Measurements from ENCODE around the gene ADA.

Gene ADA

DNA sequence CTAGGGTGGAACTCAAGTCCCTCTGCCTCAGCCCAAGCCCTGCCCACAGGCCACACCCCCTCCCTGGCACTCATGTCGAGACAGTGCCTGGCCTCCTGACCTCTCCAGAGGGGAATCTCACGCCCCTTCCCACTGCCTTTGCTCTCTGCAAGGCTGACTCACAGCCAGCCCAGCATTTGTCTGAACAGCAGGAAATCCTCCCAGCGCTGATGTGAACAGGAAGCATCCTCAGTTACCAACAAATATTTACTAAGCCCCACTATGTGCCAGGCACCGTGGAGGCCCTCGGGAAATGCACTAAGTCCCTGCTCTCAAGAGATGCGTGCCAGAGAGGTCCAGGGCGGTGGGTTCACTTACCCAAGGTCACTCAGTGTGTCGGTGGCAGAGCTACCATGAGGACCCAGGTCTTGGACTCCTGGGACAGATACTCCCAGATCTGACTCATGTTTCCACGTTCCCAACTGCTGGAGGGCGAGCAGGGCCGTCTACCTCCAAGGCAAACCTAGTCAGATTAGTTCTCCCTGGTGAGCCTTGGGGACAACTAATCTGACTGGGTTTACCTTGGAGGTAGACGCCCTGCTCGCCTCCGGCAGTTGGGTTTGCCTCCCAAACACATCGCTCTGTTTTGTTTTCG lies 7.8 kb downstream of the ADA start:
- DNase-seq: no peak

DNA sequence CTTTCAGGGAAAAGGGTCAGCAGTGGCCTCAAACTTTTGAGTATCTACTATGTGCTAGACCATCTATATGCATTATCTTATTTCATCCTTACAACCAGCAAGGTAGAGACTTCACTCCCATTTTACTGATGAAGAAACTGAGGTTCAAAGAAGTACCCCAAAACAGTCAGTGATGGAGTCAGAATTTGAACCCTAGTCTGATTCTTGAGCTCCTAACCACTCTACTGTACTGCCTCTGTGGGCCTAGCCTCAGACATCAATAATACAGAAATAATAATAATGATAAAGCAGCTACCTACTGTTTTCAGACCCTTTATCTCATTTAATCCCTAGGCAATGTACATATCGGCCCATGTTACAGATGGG lies 8.4 kb downstream of the ADA start:
- DNase-seq: no peak

- peak; percentile 65 for DNase-seq
Observed at GRCh38 chr20:44642203-44643153, 9.0 kb downstream of the ADA start.

DNA sequence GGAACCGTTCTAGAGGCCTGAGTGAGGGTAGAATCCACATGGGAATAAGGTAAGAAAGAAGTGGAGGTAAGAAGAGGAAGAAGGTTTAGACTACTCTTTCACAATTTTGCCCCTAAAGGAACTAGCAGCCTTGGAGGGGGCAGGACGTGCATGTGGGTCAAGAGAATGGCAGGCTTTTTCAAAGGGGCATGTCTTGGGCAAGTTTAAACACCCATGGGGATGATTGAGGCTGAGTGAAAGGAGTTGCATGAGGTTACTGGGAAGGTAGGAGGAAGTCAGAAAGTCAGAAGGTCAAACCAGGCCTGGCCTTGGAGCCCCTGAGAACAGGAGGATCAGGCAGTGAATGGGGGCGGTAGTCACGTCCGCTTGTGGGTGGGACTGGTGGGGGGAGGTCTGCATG lies 10.2 kb downstream of the ADA start:
- DNase-seq: no peak

GRCh38 chr20:44640522-44640921 lies 11.0 kb downstream of the ADA start:
- no peak for DNase-seq

DNA sequence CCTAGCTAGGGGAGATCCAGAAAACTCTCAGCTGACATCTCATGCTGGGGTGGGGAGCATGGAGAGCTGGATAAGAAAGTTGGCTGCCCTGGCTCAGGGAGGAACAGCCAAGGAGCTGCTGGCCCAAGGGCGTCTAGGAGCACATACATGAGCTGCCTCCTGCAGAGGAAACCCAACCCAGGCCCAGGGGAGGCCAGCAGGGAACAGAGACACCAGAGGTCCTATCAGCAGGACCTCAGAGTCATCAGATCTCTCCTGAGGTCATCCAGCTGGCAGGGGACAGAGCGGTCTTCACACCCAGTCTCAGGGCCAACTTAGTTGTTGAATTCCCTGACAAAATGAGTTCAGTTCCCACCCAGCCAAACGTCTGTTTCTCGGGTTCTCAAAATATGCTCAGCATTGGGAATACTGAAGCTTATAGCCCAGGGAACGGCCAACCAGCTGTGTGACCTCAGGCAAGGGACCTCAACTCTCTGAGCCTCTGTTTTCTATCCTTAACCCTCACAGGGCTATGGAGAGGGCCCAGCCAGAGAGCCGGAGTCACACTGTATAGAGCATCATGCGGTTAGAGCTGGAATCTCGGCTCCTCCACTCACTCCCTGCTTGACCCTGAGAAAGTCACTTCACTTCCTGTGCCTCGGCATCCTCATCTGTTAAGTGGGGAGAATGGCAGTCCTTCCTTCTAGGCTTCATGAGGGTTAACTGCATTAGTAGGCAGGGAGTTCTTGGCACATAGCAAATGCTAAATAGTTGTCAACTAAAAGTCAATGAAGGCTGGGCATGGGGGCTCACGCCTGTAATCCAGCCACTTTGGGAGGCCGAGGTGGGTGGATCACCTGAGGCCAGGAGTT lies 13.8 kb downstream of the ADA start:
- DNase-seq: no peak

GRCh38 chr20:44637042-44637441 lies 14.5 kb downstream of the ADA start:
- no peak for DNase-seq

DNA sequence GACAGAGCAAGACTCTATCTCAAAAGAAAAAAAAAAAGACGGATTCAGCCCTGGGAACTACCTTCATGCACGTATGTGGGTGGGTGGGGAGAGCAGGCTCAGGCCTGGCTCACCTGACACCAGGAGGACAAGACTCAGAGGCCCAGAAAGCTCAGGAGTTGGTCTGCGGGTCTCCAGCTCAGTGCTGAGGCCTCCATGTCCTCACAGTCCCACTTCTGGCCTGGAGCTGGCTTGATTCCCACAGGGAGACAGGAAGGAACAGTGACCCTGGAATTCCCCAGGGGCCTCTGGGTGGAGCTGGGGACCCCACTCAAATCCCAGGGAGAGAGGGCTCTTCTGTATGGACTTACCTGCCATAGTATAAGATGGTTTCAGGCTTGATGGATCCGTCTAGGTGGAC lies 15.6 kb downstream of the ADA start:
- DNase-seq: no peak

- DNase-seq: peak; percentile 32
Observed at GRCh38 chr20:44633872-44634600, 17.5 kb downstream of the ADA start.

DNA sequence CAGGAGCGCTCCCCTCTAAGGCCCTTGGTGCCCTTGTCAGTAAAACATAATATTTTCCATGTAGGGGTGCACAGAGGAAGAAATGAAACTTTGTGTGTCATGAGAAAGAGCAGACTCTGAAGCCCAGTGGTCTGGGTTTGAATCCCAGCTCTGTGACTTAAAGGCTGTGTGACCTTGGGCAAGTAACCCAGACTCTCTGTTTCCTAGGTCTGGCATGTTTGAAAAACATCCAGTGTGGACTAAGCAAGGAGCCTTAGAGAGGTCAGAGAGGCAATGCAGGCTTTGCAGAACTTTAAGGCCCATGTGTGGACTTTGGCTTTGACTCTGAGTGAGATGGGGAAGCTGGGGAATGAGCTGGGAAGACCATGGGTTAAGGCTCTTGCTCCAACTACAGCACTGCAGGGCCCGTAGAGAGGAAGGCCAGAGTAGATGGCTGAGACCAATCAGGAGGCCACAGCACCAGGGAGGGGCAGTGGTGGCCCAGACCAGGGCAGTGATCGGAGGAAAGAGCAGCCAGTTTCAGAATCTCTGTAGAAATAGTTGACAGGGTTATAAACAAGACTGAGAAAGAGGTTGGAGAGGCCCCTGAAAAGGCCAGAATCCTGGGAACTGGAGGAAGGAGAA lies 18.2 kb downstream of the ADA start:
- DNase-seq: no peak

DNA sequence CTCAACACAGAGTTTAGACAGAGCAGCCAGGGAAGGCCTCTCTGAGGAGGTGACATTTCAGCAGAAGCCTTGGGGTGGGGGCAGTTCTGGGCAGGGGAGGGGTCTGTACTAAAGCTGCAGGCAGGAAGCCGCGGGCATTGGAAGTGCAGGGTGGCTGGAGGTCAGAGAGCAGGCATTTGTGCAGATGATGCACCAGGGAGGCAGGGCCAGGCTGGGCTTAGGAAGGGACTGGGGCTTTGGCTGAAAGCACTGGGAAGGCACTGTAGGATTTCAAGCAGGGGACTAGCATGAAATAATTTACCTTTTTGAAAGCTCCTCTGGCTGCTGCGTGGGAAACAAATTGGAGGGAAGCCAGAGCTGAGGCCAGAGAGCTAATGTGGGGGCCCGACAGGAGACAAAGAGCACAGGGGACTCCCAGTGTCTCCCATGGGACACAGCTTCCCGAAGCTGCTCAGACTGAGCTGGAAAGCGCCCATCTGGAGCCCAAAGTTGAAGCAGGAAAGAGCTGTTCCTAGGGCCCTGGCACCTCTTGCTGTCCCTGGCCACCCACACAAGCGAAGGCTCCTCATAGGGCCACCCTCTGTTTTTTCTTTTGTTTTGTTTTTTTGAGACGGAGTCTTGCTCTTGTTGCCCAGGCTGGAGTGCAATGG lies 19.3 kb downstream of the ADA start:
- DNase-seq: no peak

DNA sequence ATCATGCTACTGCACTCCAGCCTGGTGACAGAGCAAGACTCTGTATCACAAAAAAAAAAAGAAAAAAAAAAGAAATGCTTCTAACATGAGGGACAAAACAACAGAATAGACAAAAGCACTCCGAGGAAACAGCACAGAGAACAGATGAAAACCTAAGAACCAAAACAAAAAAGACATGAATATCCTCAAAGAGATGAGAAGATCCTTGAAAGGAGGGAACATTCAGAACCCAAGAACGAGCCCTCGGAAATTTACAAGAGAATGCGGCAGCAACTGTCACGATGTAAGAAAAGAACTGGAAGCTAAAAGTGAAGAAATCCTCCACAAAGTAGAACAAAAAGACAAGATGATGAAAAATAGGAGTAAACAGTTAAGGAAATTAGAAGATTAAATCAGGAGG lies 21.2 kb downstream of the ADA start:
- no peak for DNase-seq

DNA sequence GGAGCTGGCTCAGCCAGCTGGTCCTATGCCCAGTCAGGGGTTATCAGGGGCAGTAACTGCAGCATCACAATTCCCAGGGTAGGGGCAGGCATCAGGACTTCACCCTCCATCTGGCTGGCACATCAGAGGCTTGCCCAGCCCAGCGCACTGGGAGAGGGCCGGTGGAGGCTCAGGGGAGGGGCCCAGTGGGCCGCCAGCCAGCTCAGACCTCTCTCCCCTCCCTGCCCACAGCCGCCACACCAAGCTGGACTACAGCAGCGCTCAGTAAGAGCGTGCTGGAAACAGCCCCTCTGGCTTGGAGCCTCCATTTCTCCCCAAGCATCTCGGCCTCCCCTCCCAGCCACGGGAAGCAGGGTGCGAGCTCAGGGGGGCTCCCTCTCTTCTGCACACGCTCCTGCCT lies 22.0 kb downstream of the ADA start:
- no peak for DNase-seq

DNA sequence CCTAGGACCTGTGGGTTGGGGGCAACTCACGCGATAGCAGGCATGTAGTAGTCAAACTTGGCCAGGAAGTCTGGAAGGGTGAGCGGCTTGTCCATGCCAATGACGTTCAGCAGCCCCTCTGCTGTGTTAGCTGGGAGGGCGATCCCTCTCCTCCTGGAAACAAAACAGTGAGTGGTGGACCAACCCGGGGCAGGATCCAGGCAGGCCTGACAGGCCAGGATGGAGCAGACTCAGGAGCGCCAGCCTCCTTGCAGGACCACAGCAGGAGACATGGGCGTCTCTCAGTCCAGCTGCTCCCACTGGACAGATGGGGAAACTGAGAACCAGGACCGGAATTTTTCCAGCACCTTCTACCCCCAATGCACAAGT lies 22.5 kb downstream of the ADA start:
- DNase-seq: no peak

GRCh38 chr20:44627364-44628010 lies 24.0 kb downstream of the ADA start:
- no peak for DNase-seq

DNA sequence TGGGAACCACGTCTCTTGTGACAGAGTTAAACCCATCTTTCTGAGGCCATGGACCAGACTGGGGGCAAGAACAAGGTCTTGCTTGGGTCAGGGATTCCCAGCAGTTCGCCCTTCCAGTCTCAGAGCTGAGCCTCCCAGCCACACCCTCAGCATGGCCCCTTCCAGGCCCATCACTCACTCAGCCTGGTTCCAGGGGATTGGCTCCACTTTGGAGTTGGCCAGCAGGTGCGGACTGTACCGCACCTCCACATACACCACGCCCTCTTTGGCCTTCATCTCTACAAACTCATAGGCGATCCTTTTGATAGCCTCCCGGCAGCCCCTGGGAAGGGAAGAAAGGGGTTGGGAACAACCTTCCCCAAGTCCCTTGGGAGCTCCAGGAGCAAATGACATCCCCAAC lies 25.2 kb downstream of the ADA start:
- DNase-seq: no peak

- DNase-seq: no peak
Observed at GRCh38 chr20:44625361-44625760, 26.1 kb downstream of the ADA start.

- no peak for DNase-seq
Observed at GRCh38 chr20:44624743-44625271, 26.7 kb downstream of the ADA start.

DNA sequence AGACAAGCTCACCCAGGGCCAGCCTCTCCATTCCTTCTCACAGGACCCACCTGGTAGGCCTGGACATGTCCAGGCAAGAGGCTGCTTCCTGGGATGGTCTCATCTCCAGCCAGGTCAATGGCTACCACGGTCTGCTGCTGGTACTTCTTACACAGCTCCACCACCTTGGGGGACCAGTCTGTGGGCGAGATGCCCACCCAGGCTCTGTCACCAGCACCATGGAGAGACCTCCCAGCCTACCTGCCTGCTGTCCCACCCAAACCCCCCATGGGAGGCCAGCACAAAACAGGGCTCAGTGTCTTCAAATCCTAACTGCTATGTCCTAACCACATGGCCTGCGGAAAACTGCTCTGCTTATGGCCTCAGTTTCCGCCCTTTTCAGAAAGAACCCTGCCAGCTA lies 27.3 kb downstream of the ADA start:
- no peak for DNase-seq

DNA sequence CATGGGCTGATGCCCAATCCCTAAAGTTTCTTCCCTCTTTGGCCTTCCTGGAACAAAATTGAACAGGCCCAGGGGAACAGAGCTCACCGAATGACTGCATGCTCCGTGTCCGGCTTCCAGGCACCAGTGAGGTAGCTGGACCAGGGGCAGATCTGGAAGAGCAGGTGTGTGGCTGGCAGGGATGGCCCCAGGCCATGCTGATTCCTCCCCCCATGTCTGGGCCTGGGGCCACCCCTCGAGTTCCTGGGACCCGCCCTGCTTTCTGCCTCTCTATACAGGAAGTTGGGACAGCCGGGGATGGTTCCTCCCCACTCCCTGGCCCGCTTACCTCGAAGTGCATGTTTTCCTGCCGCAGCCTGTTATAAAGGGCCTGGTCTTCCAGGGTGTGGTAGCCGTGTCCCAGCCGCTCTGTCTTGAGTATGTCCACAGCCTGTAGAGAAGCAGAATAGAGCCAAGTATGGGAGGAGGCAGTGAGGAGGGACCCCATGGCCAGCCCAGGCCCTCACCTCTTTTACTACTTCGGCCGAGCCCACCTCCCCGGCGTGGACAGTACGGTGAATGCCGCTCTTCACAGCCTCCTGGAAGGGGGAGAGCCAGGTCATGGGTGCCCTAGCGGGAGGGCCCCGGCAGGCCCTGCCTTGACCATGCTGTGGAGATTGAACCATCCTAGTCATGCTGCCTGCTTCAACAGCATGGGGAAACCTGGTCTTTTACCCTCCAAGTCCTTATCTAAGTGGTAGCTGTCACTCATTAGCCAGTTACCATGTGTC lies 28.8 kb downstream of the ADA start:
- no peak for DNase-seq

Measured in hematopoietic multipotent progenitor cell treated with erythropoietin and hydrocortisone succinate and interleukin-3 and kit ligand, for 8 days (in vitro differentiated cells).